ENCODE data around the gene ABTB1. TPM values are rescaled to one million over a fixed set of nuclear protein-coding genes. Genes with fewer than 3 reads are reported as not detected.
A peak's percentile ranks its signal among the peaks of the same experiment; 100 is the strongest.

ABTB1 gene
- total RNA-seq, 1 donor from 2014 or later = 9.7 TPM

DNA sequence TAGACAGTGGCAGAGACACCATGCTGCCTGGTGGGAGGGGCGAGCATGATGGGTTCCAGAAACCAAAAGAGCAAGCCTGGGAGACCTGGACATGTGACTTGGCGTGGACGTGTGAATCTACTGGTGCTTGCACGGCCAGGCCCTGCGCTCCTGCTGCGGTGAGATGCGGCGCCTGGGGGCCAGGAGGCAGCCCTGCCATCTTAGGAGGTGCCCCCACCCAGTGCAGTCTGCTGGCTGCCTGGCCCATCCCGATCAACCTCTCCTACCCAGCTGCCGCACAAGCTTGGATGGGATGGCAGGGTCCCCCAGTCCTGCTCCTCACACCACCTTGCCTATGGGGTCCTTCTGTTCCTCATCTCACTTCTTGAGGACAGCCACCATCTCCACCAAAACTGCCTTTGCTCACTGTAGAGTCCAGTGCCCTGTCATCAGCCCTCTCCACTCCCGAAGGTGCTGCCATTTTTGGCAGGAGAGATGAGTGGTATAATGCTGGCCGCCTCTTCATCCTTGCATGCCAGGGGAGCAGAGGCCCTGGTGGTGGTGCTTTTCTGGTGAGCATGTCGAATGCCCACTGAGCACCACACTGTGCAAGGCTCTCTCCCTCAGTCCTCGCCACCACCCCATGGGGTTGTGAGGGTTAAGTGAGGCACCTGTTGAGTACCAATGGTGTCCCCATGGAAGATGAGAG, 3.1 kb upstream of the ABTB1 start:
- peak overlapping the region; percentile 47 for H3K4me3 Mint-ChIP-seq
- H3K9me3 Mint-ChIP-seq = no peaks in the 10 kb centered on the region
- no peaks in the 10 kb centered on the region for H3K36me3 Mint-ChIP-seq (ENCODE audit: low read depth)
- H3K4me1 Mint-ChIP-seq (ENCODE audit: low read depth) = peaks cover 14% of the 10 kb centered on the region
- H3K27ac Mint-ChIP-seq = no peak overlapping the region
- peaks cover 8% of the 10 kb centered on the region for H3K27me3 Mint-ChIP-seq (ENCODE audit: insufficient read depth)
- DNase-seq (ENCODE audit: low spot score) = no peak
- intact Hi-C loops (cut with micrococcal nuclease) = loop anchor here (5.0 to 10.0 kb wide), 3 partner anchors 455 to 1755 kb away; partner anchors contain the start of genes PLXNA1 and RUVBL1

DNA sequence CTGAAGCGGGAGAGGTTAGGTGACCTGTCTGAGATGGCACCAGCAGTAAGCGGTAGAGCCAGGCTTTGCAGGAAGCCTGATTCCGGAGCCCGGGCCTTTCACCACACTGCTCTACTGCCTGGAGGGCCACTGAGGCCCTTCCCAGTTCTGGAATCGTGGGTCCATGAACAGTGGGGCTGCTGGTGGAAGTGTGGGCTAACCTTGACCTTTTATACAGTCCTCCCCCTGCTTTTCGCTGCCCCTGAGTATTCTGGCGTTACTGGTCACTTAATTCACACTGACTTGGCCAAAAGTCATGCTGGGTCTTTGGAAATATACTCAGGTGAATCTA, 2.6 kb upstream of the ABTB1 start:
- H3K4me3 Mint-ChIP-seq = peak overlapping the region; percentile 84
- intact Hi-C loops (cut with micrococcal nuclease) = loop anchor here (5.0 to 10.0 kb wide), 3 partner anchors 455 to 1755 kb away; partner anchors contain the start of genes PLXNA1 and RUVBL1
- H3K36me3 Mint-ChIP-seq (ENCODE audit: low read depth) = no peaks in the 10 kb centered on the region
- DNase-seq (ENCODE audit: low spot score) = no peak
- peaks cover 14% of the 10 kb centered on the region for H3K4me1 Mint-ChIP-seq (ENCODE audit: low read depth)
- H3K9me3 Mint-ChIP-seq = no peaks in the 10 kb centered on the region
- H3K27me3 Mint-ChIP-seq (ENCODE audit: insufficient read depth) = peaks cover 3% of the 10 kb centered on the region
- no peak overlapping the region for H3K27ac Mint-ChIP-seq

DNA sequence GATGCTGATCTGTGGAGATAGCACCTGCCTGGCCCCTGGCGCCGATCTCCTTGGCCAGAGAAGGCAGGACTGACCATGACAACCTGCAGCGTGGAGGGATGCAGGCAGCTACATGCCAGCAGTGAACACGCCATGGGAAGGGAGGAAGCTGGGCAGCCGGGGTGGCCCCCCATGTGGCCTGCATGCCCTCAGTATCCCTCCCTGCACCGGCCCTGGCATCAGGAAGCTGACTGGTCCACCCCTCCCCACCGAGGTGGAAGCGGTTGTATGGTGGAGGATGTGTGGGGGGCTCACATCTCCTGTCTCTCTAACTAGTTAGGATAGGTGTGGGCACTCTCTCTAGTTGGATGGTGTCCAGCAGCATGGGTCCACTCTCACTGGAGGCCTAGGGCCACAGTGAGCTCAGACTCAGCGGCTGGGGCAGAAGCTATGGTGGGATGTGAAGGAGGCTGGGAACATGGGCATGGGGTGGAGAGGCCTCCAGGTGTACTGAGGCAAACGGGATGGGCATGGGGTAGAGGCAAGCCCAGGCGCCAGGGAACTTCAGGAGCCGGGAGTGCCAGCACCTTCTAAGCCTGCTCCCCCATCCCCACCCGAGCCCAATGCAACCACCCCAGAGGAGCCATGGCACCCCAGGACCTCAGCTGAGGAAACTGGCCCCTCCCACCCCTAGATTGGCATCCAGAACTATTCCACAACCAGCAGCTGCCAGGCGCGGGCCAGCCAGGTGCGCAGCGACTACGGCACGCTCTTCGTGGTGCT, 1.8 kb upstream of the ABTB1 start:
- peak overlapping the region; percentile 81 for H3K27ac Mint-ChIP-seq
- no peak for DNase-seq (ENCODE audit: low spot score)
- H3K9me3 Mint-ChIP-seq = no peaks in the 10 kb centered on the region
- no peaks in the 10 kb centered on the region for H3K36me3 Mint-ChIP-seq (ENCODE audit: low read depth)
- peaks cover 1% of the 10 kb centered on the region for H3K27me3 Mint-ChIP-seq (ENCODE audit: insufficient read depth)
- H3K4me1 Mint-ChIP-seq (ENCODE audit: low read depth) = peaks cover 14% of the 10 kb centered on the region
- H3K4me3 Mint-ChIP-seq = peak overlapping the region; percentile 92
- intact Hi-C loops (cut with micrococcal nuclease) = loop anchor here (5.0 to 10.0 kb wide), 3 partner anchors 454 to 1756 kb away; partner anchors contain the start of genes PLXNA1 and RUVBL1

DNA sequence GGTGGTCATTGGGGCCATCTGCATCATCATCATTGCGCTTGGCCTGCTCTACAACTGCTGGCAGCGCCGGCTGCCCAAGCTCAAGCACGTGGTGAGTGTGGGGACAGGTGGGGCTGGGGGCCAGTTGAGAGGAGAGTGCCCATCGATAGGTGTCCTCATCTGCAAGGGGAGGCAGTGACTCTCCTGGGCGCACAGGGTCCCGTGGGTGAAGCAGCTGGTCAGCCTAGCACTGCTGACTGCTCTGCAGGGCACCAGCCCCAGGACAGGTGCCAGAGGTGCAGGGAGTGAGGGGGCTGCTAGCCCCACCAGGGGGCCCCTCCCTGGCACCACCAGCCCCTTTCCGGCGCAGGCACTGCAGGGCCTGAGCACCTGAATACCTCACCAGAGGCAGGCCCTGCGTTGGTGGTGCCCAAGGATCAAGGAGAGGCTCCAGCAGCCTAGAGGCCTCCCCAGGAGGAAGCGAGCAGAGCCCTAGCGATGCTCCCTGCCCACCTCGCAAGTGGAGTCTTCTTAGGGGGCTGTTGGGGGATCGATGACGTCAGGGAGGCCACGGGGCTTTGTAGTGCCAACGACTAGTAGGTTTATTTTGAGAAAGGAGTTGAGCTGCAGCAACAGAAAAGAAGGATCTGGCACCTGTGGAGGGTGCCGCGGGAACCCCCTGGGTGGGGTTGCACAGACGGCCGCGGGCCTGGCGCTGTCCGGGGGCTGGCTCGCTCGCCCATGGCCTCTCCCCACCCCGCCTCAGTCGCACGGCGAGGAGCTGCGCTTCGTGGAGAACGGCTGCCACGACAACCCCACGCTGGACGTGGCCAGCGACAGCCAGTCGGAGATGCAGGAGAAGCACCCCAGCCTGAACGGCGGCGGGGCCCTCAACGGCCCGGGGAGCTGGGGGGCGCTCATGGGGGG, 976 bp upstream of the ABTB1 start:
- H3K9me3 Mint-ChIP-seq = no peaks in the 10 kb centered on the region
- peak; percentile 17 for DNase-seq (ENCODE audit: low spot score)
- H3K4me1 Mint-ChIP-seq (ENCODE audit: low read depth) = peaks cover 14% of the 10 kb centered on the region
- peak overlapping the region; percentile 97 for H3K27ac Mint-ChIP-seq
- H3K27me3 Mint-ChIP-seq (ENCODE audit: insufficient read depth) = peaks cover 1% of the 10 kb centered on the region
- intact Hi-C loops (cut with micrococcal nuclease) = loop anchor here (1.0 to 10.0 kb wide), 10 partner anchors 26 to 1757 kb away; partner anchors contain the start of genes EEFSEC, MCM2, PLXNA1 and PODXL2
- peak overlapping the region; percentile 92 for H3K4me3 Mint-ChIP-seq
- H3K36me3 Mint-ChIP-seq (ENCODE audit: low read depth) = peaks cover 2% of the 10 kb centered on the region

DNA sequence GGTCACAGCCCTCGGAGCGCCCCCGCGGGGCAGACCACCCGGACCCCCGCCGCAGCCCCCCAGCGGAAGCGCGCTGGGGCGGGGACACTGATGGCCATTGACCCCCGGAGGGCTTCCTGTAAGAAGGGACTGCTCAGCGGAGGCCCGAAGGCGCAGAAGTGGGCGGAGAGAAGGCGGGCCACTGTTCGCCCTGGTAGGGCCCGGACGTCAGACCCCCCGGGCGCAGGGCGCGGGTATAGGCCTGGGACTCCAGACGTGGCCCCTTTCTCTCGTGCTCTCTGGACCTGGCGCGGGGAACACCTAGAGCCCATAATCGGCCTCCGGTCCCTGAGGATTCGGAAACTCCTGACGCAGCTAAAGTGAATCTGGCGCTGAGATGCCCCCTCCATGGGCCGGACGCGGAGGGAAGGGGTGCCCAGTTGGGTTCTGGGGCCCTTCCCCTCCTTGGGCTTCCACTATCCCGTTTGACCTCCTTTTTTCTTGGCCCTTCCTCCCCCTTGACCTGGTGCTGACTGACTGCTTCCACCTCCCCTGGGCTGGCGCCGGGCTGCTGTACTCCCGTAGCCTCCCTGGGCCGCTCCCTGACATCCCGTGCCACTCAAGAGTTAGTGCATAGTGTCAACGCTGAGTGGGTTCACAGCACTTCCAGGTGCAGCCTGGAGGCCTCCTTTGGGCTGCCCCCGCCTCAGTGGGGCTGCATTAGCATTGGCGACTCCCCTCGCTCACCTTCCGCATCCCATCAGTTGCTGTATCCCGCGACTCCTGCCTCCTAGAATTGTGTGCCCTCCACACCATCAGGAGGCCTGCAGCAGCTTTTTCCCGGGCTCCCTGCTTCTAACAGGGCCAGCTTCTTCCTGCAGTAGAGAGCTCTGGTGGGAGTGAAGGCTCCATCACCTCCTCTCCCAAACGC, 694 bp downstream of the ABTB1 start:
- peak overlapping the region; percentile 88 for H3K4me3 Mint-ChIP-seq

DNA sequence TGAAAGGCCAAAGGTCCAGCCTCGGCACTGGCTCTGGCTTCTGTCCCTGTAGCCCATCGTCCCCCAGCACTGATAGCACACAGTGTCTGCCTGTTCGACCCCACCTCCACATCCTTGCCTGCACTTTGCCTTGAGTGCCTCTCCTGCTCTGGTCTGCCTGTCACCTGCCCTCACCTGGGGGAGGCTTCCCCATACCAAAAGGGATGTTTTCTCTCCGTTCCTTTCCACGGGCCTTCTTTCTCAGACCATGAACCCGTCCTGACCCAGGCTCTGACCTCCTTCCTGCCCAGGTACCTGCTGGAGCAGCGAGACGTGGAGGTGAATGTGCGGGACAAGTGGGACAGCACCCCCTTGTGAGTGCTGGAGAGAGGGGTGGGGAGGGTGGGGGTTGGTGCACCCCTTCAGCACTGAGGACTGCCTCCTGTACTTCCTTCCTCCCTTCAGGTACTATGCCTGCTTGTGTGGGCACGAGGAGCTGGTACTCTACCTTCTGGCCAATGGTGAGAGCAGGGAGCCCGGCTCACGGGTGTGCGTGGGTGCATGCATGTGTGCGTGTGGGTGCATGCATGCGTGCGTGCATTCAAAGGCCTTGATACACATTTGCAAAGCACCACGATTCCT, 1.5 kb downstream of the ABTB1 start:
- H3K36me3 Mint-ChIP-seq (ENCODE audit: low read depth) = peaks cover 2% of the 10 kb centered on the region
- no peaks in the 10 kb centered on the region for H3K9me3 Mint-ChIP-seq
- peaks cover 14% of the 10 kb centered on the region for H3K4me1 Mint-ChIP-seq (ENCODE audit: low read depth)
- intact Hi-C loops (cut with micrococcal nuclease) = loop anchor here (5.0 to 10.0 kb wide), 3 partner anchors 451 to 1759 kb away; partner anchors contain the start of genes PLXNA1 and RUVBL1
- peak overlapping the region; percentile 88 for H3K4me3 Mint-ChIP-seq
- H3K27me3 Mint-ChIP-seq (ENCODE audit: insufficient read depth) = no peaks in the 10 kb centered on the region
- peak overlapping the region; percentile 76 for H3K27ac Mint-ChIP-seq
- DNase-seq (ENCODE audit: low spot score) = no peak

More for the DNA sequence above, 694 bp downstream of the ABTB1 start:
- Mint-ChIP-seq H3K9me3 (no peaks in the 10 kb centered on the region), H3K27ac (peak overlapping the region; percentile 76), H3K4me1 (ENCODE audit: low read depth) (peaks cover 14% of the 10 kb centered on the region), H3K27me3 (ENCODE audit: insufficient read depth) (no peaks in the 10 kb centered on the region), H3K36me3 (ENCODE audit: low read depth) (peaks cover 2% of the 10 kb centered on the region)
- intact Hi-C loops (cut with micrococcal nuclease) = loop anchor here (2.0 to 10.0 kb wide), 6 partner anchors 37 to 1759 kb away; partner anchors contain the start of genes EEFSEC, PLXNA1, PODXL2 and RUVBL1
- peak; percentile 55 for DNase-seq (ENCODE audit: low spot score)

DNA sequence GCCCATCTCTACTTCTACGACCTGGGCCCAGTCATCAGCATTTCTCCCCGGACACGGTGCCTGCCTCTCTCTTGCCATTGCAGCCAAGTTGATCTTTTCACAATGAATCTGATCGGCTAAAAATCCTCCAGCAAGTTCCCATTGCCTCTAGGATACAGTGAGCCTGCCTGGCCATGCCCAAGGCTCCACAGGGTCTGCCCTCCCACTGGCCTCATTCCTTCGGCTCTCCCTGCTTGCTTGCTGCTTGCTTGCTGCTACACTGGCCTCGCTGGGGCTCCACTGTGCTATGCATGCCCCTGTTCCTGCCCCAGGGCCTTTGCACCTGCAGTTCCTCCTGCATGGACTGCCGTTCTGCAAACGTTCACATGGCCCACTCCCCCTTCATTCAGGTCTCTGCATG, 2.0 kb downstream of the ABTB1 start:
- H3K9me3 Mint-ChIP-seq = no peaks in the 10 kb centered on the region
- peaks cover 14% of the 10 kb centered on the region for H3K4me1 Mint-ChIP-seq (ENCODE audit: low read depth)
- H3K4me3 Mint-ChIP-seq = peak overlapping the region; percentile 69
- peaks cover 2% of the 10 kb centered on the region for H3K36me3 Mint-ChIP-seq (ENCODE audit: low read depth)
- peak overlapping the region; percentile 13 for H3K27ac Mint-ChIP-seq
- H3K27me3 Mint-ChIP-seq (ENCODE audit: insufficient read depth) = no peaks in the 10 kb centered on the region
- DNase-seq (ENCODE audit: low spot score) = no peak
- intact Hi-C loops (cut with micrococcal nuclease) = loop anchor here (5.0 to 10.0 kb wide), 3 partner anchors 450 to 1760 kb away; partner anchors contain the start of genes PLXNA1 and RUVBL1

DNA sequence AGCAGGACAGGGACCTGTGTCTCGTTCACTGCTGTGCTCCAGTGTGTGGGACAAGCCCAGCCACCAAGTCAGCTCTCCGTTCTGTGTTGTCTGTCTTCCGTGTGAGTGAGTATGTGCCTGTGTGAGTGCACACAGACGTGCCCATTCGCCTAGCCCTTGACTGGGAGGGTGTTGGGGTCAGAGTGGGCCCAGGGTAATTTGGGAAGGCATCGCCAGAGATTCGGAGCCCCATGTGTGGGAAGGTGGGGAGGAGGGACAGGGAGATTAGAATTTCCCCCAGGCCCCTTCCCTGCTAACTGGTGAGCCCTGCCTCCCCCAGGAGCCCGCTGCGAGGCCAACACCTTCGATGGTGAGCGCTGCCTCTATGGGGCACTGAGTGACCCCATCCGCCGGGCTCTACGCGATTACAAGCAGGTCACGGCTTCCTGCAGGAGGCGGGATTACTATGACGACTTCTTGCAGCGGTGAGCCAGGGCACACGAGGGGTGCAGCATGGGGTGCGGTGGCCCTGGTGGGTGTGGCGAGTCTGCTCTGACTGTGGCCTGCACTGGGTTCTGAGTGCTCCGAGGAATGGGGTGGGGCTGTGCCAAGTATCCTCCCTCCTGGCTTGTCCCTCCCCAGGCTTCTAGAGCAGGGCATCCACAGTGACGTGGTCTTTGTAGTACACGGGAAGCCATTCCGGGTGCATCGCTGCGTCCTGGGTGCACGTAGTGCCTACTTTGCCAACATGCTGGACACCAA, 3.1 kb downstream of the ABTB1 start:
- H3K4me1 Mint-ChIP-seq (ENCODE audit: low read depth) = peaks cover 14% of the 10 kb centered on the region
- H3K27me3 Mint-ChIP-seq (ENCODE audit: insufficient read depth) = no peaks in the 10 kb centered on the region
- no peak for DNase-seq (ENCODE audit: low spot score)
- intact Hi-C loops (cut with micrococcal nuclease) = loop anchor here (10.0 kb wide), 2 partner anchors 449 to 1761 kb away; partner anchors contain the start of gene RUVBL1
- peak overlapping the region; percentile 1 for H3K4me3 Mint-ChIP-seq
- peaks cover 2% of the 10 kb centered on the region for H3K36me3 Mint-ChIP-seq (ENCODE audit: low read depth)
- no peaks in the 10 kb centered on the region for H3K9me3 Mint-ChIP-seq
- H3K27ac Mint-ChIP-seq = no peak overlapping the region

DNA sequence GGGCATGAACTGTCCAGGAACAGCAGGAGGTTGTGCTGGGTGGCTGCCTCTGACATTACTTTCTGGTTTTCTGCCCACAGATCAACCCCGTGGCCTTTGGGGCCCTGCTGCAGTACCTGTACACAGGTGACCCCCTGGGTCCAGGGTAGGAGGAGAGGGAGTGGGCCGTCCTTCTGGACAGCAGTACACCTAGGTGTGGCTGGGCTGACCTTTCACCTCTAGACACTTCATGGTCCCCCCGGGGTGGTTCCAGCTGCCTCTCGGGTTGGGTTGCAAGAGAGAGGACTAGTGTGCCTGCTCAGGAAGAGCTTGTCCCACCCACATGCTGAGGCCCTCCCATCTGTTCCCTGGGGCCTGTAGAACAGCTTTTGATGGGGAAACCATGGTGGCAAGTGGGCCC, 3.7 kb downstream of the ABTB1 start:
- intact Hi-C loops (cut with micrococcal nuclease) = loop anchor here (10.0 kb wide), 2 partner anchors 448 to 1762 kb away; partner anchors contain the start of gene RUVBL1
- H3K4me3 Mint-ChIP-seq = no peak overlapping the region
- no peak for DNase-seq (ENCODE audit: low spot score)
- H3K27ac Mint-ChIP-seq = no peak overlapping the region
- no peaks in the 10 kb centered on the region for H3K9me3 Mint-ChIP-seq
- peaks cover 14% of the 10 kb centered on the region for H3K4me1 Mint-ChIP-seq (ENCODE audit: low read depth)
- H3K36me3 Mint-ChIP-seq (ENCODE audit: low read depth) = peaks cover 2% of the 10 kb centered on the region
- H3K27me3 Mint-ChIP-seq (ENCODE audit: insufficient read depth) = no peaks in the 10 kb centered on the region

DNA sequence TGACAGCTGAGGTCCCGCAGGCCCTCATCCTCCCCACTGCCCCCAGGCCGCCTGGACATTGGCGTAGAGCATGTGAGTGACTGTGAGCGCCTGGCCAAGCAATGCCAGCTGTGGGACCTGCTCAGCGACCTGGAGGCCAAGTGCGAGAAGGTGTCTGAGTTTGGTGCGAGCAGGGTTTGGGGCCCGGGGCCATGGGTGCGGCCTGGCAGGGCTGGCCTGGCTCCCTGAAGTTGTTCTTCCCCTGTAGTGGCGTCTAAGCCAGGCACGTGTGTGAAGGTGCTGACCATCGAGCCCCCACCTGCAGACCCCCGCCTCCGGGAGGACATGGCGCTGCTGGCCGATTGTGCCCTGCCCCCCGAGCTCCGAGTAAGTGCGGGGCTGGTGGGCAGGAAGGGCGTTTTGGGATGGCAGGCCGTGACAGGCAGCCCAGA, 4.2 kb downstream of the ABTB1 start:
- no peak overlapping the region for H3K4me3 Mint-ChIP-seq
- H3K4me1 Mint-ChIP-seq (ENCODE audit: low read depth) = peaks cover 11% of the 10 kb centered on the region
- DNase-seq (ENCODE audit: low spot score) = no peak
- H3K9me3 Mint-ChIP-seq = no peaks in the 10 kb centered on the region
- intact Hi-C loops (cut with micrococcal nuclease) = loop anchor here (10.0 kb wide), 2 partner anchors 448 to 1762 kb away; partner anchors contain the start of gene RUVBL1
- H3K27me3 Mint-ChIP-seq (ENCODE audit: insufficient read depth) = no peaks in the 10 kb centered on the region
- peaks cover 2% of the 10 kb centered on the region for H3K36me3 Mint-ChIP-seq (ENCODE audit: low read depth)
- H3K27ac Mint-ChIP-seq = no peak overlapping the region

Data from activated T-helper 1 cell treated with anti-CD3 and anti-CD28 coated beads, Interleukin-12 subunit alpha, Interleukin-12 subunit beta, Interleukin-2, Interleukin-4 antibody, amounts not matched to agents 30 ng/mL and 10 ng/mL and 1 ng/mL, durations not matched to agents 14 hours and 24 hours and 36 hours (primary cell).